Activated CD8-positive, alpha-beta memory T cell treated with anti-CD3 and anti-CD28 coated beads, Interleukin-2, amount 50 U/mL, for 1 hour (primary cell): Measurements from ENCODE around the gene MYO1E.

Experiments
- DNase-seq: peaks from one replicate; pipeline ENCODE4 v3.0.0-alpha.2; 2020; ENCODE audit errors: extremely low read depth

Gene MYO1E

GRCh38 chr15:59194639-59195325, 177.9 kb downstream of the MYO1E start:
- no peak for DNase-seq

DNA sequence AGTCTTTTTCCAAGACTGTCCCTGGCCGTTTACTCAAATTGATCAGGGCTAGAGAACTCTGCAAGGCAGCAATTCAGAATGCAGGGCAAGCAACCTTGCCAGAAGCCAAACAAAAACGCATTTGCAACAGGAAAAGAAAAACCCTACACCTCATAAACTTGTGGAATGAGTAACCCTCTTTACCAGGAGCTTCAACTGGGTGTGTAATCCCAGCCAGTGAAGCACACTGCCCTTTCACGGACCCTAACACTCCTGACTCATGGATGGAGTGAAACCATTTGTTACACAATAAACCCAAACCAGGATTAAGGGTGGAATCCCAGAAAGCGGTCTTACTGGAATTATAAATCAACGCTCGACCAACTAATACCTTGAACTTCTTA, 180.8 kb downstream of the MYO1E start:
- DNase-seq = no peak

- no peak for DNase-seq
Observed at GRCh38 chr15:59190291-59190690, 182.4 kb downstream of the MYO1E start.

GRCh38 chr15:59189241-59189640, 183.4 kb downstream of the MYO1E start:
- DNase-seq = no peak

GRCh38 chr15:59186501-59186900, 186.2 kb downstream of the MYO1E start:
- DNase-seq = no peak

- no peak for DNase-seq
Observed at GRCh38 chr15:59185725-59186124, 186.9 kb downstream of the MYO1E start.

GRCh38 chr15:59180945-59181600, 191.6 kb downstream of the MYO1E start:
- no peak for DNase-seq

DNA sequence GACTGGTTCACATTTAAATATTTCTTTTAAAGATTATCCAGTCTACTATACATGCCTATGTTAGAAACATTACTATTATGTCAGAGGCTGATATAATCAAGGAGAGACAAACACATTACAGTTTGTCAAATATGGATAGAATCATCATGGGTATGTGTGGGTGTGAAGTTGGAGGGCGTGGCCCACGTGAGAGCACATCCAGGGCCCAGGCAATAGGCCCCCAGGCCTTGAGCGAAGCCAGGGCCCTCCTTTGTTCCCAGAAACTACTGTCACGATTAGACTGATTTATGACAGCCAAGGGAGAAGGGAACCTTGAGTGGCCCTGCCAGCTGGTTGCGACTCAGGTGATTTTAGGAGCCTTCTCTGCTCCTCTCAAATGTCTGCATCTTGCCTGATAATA, 193.0 kb downstream of the MYO1E start:
- no peak for DNase-seq

DNA sequence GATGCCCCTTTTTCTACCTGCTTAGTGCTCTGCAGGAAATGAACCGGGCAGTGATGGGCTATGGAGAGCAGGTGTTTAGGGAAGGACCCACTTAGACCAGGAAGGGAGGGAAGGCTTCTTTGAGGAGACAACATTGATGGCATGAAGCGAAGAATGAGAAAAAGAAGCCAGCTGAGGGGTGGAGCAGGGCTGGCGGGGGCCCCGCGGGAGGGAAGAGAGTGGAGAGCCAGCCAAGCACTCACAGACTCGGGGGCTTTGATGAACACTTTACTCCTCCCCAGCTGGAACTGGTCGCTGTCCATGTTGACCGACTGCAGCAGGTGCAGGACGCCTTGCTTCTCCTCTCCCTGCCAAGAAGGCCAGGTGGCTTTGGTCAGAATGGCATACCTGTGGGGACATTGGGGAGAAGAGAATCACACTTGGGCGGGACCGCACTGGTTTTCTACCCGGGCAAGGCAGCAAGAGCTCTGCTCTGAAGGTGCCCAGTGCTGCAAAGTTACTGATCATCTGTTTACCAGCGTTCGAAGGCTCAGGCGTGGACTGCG, 194.4 kb downstream of the MYO1E start:
- DNase-seq = no peak

DNA sequence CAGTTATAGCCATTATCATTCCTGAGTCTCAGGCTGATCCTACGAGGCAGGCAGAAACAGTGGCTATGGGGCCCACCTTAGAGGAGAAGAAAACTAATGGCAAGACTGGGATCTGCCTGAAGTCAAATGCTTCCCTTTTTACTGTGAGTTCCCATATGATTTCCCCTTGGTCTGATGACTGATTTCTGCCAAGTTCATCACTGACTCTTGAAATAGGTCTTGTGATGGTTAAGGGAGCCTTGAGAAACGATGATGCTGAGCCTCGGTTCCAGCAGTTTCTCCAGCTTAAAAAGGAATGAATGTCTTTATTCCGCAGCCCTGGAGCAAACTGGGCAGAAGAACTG, 195.4 kb downstream of the MYO1E start:
- no peak for DNase-seq

GRCh38 chr15:59176653-59177316, 195.9 kb downstream of the MYO1E start:
- DNase-seq = no peak

- no peak for DNase-seq
Observed at GRCh38 chr15:59174835-59175831, 197.5 kb downstream of the MYO1E start.

GRCh38 chr15:59174151-59174834, 198.4 kb downstream of the MYO1E start:
- DNase-seq = no peak

DNA sequence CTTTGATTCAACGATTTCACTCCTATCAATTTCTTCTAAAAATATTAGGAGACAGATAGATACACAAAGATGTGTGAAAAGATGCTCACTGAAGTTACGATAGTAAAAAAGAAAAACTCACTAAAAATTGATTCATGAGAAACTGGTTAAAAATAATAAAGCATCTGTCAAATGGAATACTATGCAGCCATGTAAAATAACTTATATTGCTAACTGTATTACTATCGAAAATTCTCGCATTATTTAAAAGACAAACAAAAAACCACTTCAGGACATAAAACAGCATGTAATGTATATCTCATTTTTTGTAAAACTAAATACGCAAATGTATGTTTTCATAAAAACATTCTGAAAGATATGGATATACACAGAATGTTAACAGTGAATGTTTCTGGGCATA, 199.5 kb downstream of the MYO1E start:
- no peak for DNase-seq

DNA sequence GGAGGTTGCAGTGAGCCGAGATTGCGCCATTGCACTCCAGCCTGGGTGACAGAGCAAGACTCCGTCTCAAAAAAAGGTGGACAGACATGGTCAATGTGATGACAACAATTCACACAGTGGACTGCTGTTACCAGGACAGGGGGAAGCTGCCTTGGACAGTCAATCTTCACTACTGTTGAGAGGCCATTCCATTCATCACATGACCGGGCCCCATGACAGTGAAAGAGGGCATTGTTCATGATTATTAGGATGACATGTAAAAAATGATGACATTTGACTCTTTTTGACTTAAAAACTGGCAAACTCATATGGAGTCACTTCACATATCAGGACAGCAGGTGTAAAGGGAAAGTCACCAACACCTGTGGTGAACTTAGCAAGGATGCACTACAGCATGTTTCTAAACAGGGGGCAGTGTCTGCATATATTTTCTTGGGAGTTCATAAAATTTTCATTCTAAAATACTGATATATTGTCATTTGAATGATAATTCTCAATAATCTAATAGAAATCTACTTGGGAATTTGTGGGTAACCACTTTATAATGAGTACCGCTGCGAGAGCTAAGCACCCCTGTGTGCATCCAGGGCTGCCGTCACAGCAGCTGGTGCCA, 200.3 kb downstream of the MYO1E start:
- no peak for DNase-seq

- no peak for DNase-seq
Observed at GRCh38 chr15:59171067-59171397, 201.6 kb downstream of the MYO1E start.

DNA sequence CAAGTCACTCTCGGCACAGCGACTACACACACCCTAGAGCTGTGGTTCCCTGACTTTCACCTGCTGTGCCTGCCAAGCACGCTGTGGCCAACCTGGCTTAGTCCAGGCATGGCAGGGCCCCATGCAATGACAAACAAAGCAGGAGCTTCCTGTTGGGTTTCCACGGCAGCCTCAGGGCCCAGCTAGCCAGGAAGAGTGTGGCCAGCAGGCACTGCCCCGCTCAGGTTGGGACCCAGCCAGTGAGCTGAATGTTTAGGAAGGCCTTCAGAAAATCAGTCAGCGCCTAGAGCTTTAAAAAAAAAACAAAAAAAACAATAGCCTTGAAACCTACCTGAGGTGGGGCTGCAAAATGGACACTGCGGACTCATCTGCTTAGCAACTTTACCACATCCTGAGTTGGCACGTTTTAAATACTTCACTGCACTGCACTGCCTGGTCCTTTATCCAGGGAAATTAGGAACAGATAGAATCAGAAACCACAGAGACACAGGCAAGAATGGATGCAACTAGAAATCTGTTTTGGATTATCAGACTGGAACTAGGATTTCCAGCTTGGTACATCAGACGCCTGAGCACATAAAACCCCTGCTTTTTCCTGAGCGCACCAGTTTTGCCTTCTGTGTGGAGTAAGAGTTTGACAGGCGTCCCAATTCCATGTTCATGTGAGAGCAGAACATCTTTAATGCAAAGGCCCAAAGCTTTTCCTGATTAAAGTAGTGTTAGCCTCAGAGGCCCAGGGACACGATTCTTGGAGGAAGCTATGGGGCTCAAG, 202.2 kb downstream of the MYO1E start:
- no peak for DNase-seq

DNA sequence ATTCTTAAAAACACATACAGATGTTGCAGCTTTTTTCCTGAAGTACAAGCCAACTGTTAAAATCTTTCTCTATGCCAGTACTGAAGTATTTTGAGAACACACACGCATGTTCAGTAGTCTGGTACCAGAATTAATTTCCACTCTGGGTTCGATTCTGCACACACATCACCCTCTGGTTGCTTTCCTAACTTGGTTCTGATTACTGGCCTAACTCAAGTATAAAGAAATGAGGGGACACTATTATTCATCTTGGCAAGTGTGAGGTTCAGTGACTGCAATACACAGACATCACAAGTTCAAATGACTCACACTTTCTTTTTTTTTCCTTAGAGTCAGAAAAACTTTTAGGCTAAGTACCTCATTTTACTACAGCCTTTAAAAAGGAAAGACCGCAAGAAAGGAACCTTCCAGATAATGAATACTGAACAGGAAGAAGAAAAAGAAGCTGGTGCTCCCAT, 203.4 kb downstream of the MYO1E start:
- DNase-seq = no peak

- no peak for DNase-seq
Observed at GRCh38 chr15:59168536-59168935, 204.1 kb downstream of the MYO1E start.
